NCI-H2107 treated with DMSO at 0.1 percent for 48 hours (cell line): ENCODE results near the gene MTF1.
"Not testable (repeated sequence)": the region's sequence is repeated elsewhere in the genome, so short reads cannot be mapped to it uniquely, and the experiment has no call there.

Source experiments
- DNase-seq: peaks from one replicate; lab custom pipeline; 2025; ENCODE audit not compliant: unreplicated experiment; lab: John Stamatoyannopoulos, UW

The MTF1 gene

GRCh38 chr1:37859507-37860345, at the start of gene MTF1:
TSS of gene MTF1 (minus strand) at chr1:37859592. CDS start at chr1:37857658, 1,934 bp downstream.
- DNase-seq = peak; percentile 93

GRCh38 chr1:37908531-37908930, 49.1 kb upstream of the MTF1 start:
- not testable (repeated sequence) for DNase-seq

GRCh38 chr1:37907416-37908125, 48.2 kb upstream of the MTF1 start:
- not testable (repeated sequence) for DNase-seq

GRCh38 chr1:37906591-37906990, 47.2 kb upstream of the MTF1 start:
- DNase-seq = not testable (repeated sequence)

- no peak for DNase-seq
Observed at GRCh38 chr1:37905727-37906126, 46.3 kb upstream of the MTF1 start.

- not testable (repeated sequence) for DNase-seq
Observed at GRCh38 chr1:37903921-37904320, 44.5 kb upstream of the MTF1 start.

GRCh38 chr1:37902983-37903382, 43.6 kb upstream of the MTF1 start:
- DNase-seq = no peak

- no peak for DNase-seq
Observed at GRCh38 chr1:37901893-37902225, 42.5 kb upstream of the MTF1 start.

DNA sequence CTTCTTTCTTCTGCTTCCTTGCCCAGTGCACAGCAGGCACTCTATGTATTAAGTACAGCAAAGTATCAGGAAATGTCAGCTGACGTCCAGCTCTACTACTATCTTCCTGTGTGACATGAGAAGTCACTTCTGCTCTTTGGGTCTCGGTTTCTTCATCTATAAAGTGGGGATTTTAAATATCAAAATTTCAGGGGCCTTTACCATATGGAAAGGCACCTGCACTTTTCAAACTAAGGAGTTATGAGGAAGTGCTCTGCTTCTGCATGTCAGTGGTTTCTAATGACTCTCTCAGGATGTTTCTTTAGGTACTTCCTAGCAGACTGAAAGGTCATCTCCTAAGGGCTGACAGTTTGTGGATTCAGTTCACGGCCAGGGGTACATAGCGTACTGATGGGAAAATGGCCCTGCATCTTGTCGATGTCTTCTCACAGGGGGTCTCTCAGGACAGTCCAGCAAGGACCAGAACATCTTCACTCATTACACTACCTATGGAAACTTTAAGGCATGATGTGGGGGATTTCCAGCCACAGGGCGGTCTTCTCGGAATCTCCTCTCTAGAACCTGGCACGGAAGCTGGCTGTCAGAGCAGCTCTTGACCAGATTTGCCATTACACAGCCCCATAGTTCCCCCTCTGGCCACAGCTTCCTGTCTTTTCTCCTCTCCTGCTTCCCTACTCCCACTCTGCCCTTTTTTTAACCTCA, 42.0 kb upstream of the MTF1 start:
- DNase-seq = no peak

DNA sequence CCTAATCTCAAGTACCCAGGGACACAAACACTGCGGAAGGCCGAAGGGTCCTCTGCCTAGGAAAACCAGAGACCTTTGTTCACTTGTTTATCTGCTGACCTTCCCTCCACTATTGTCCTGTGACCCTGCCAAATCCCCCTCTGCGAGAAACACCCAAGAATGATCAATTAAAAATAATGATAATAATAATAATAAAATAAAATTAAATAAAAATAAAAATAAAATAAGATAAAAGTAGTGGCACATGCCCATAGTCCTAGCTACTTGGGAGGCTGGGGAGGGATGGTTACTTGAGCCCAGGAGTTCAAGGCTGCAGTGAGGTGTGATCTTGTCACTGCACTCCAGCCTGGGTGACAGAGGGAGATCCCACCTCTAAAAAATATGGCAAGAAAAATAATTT, 38.2 kb upstream of the MTF1 start:
- DNase-seq = not testable (repeated sequence)

GRCh38 chr1:37893673-37894072, 34.3 kb upstream of the MTF1 start:
- no peak for DNase-seq

GRCh38 chr1:37892151-37893047, 33.0 kb upstream of the MTF1 start:
- no peak for DNase-seq

DNA sequence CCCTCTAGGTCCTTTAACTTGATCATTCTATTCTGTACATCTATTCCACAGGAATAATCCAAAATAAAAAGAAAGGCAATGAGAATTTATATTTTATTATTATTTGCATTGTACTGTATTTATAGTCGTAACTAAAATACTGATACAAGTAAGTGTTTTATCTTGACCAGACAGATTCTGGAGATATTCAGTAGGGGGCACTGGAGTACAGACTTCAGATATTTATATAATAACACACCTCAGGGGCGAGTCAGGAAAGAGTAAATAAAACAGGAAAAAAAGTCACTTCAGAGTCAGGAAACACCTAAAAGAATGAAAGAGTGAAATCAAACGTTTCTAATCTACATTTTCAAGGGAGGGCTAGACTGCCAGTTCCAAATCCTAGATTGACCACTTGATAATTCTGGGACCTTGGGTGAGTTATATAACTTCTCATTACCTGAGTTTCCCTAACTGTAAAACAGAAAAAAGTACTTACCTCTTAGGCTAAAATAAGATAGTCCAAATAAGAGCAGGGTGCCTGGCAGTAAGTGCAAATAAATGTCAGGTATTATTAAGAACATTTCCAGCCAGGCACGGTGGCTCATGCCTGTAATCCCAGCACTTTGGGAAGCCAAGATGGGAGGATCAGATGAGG, 31.1 kb upstream of the MTF1 start:
- peak; percentile 35 for DNase-seq

DNA sequence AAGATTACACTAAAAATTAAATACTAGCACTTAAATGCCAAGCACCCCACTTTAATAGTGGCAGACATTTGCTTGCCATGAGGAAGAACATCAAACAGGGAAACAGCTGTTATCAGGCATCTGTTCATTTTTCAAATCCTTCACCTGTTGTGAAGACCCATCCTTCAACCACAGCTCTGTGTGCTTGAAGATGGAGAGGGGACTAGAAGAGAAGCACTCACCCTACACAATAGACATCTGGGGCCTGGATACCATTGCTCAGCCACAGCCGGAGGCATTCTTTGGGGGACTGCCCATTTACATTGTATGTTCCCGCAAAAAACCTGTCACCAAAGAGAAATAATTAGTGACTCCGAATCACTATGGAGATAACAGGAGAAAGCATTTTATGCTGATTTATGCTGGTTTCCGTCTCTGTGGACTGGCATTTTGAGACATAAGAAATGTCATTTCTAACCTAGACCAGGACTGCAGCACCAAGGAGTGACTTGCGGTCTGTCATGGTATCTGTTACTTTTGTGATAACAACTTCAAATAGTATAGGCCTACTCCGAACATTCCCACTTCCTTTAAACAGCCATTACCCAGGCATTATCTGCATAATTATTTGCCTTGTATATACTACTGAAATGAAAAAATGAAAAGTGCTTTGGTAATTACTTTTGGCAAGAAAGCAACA, 28.8 kb upstream of the MTF1 start:
- DNase-seq = no peak

DNA sequence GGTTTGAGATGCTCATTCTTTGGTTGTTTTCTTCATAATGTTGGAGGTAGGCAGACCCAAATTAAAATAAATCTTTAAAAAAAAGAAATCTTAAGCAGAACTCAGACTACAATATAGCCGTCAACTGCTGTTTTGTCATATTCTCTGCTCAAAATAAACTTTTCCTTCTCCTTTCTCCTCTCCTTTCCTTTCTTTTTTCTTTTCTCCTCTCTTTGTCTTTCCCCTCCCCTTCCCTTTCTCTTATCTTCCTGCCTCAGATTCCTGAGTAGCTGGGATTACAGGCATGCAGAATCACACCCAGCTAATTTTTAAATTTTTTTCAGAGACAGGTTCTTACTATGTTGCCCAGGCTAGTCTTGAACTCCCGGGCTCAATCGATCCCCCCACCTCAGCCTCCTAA, 24.8 kb upstream of the MTF1 start:
- DNase-seq = no peak

DNA sequence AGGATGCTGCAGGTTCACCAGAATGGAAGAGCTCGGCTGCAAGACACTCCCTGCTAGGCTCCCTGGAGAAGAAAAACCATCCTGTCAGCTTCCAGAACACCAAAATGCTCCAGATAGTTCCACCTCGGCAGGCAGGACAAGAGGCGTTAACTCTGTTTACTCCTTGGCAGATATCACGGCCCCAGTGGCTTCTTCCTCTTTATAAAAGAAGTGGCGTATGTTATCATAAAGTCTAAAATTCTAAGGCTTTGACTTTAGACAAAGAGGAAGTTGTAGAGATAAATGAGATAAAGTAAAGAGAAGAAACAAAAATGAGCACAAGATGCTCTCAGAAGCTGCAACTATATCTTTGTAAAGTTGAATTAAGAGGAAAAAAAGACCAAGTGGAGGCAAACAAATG, 24.3 kb upstream of the MTF1 start:
- DNase-seq = no peak

- DNase-seq = no peak
Observed at GRCh38 chr1:37879865-37880264, 20.5 kb upstream of the MTF1 start.

DNA sequence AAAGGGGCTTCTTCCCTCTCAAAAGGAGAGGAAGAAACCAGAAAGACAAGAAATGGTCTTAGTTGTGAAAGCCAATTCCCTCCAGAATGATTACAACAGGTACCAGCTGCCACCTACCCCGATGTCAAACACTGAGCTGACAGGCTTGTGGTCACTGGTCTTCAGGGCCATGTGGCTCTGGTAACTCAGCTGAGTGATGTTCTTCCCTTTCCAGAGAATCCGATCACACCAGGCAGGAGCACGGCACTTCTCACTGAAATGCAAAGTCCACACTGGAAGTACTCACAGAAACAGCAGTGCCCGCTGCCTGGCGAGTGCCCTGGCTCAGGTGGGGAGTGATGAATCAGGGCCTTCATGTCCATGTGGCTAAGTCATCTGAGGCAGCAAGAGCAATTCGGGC, 18.7 kb upstream of the MTF1 start:
- no peak for DNase-seq

DNA sequence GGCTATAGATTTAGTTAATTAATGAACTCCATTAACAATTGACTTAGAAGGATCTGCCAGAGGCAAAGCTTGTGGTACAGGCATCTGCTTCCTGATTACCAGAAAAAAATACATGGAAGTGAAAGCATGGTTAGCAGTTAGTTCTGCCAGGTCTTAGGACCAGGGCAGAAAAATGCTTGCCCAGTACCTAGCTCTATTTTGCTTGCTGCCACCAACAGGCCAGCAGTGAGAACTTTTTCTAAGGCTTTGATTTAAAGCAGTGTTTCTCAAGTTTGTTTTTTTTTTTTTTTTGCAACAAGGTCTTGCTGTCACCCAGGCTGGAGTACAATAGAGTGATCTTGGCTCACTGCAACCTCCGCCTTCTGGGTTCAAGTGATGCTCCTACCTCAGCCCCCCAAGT, 16.4 kb upstream of the MTF1 start:
- no peak for DNase-seq

DNA sequence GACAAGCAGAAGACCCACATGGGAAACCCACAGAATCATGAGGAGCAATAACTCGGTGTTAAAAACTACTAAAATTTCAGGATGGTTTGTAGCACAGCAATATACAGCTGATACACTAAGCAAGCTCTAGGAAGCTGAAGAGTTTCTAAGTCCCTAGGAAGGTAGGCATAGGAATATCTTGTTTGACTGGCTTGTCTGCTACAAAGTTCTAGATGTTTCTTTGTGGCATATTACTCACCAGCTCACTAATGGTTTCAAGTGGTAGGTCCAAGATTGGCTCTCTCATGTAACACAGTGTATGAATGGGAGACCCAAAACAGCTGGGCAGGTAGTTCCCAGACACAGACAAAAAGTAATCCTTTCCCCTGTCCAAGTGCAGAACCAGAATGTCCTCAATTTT, 13.3 kb upstream of the MTF1 start:
- DNase-seq = no peak
